CD1c-positive myeloid dendritic cell (primary cell): ENCODE results near the gene FGF12.
"Not testable (repeated sequence)": the region's sequence is repeated elsewhere in the genome, so short reads cannot be mapped to it uniquely, and the experiment has no call there.

ENCODE experiments used
- DNase-seq: peaks from one replicate; pipeline ENCODE4 v3.0.0-alpha.2; 2016; ENCODE audit errors: extremely low spot score

The FGF12 gene

DNA sequence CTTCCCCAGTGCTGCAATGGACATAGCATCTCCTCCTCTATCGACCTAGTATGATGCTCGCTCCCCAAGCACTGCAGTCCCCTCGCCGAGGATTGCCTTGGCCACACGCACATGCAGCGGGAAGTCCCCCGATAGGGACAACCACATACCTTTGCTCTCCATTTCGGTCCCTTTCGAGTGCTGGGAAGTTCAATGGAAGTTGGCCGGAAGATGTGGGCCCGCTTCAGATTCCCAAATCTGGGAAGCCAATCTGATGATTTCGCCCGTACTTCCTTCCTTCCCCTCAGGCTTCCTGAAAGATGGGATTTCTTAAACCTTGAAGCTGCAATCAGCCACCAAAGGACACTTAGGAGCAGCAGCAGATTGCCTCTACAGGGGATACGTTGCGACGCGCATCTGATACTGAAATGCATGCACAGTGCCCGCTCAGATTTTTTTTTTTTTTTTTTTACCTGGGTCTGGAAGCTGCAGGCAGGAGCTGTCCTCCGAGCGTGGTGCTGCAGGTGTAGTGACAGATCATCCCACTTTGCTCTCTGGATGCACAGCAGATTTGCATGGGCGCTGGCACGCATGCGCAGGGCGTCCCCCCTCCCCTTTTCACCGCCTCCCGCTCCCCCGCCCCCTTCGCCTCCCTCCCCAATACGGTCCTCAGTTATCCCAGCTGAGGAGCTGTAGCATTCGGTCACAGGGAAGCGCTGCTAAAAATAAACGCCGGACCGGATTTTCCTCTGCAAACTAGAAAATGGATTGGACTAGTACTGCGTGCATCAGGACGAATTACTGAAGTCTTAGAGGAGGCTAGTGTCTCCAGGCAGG lies at the start of gene FGF12:
Gene FGF12 (minus strand): TSS at position 510 of the 816 bp plus-strand sequence.
- DNase-seq: no peak

DNA sequence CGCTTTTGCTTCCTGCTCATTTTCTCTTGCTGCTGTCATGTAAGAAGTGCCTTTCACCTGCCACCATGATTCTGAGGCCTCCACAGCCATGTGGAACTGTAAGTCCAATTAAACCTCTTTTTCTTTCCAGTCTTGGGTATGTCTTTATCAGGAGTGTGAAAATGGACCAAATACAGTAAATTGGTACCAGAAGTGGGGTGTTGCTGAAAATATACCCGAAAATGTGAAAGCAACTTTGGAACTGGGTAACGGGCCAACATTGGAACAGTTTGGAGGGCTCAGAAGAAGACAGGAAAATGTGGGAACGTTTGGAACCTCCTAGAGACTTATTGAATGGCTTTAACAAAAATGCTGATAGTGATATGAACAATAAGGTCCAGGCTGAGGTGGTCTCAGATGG lies 47.0 kb upstream of the FGF12 start:
- DNase-seq: not testable (repeated sequence)

DNA sequence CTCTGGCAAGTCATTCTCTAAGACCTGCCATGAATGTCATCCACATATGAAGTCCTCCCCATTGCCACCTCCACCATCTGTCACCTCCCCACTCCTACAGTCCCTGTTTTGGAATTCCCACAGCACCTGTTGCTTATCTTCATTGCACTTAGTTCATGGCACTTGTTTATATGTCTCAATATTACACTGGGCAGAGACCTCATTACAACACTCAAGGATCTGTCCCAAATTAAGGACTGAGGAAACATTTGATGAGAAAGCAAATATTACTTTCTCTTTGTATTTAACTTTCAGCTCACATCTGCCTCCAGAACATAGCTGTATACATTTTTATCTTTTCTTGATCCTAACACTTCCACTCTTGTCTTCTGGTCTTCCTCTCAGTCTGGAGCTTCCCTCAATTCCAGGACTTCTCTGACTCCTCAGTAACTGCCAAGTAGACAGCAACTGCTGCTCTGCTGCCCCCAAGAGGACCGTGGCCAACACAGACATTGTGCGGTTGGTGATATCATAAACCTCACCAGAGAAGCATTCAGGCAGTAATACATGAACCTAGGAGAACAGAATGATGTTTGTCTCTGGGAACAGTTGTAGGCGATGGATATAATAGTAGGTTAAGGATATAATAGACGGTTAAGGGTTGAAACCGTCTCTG lies 45.0 kb upstream of the FGF12 start:
- no peak for DNase-seq

DNA sequence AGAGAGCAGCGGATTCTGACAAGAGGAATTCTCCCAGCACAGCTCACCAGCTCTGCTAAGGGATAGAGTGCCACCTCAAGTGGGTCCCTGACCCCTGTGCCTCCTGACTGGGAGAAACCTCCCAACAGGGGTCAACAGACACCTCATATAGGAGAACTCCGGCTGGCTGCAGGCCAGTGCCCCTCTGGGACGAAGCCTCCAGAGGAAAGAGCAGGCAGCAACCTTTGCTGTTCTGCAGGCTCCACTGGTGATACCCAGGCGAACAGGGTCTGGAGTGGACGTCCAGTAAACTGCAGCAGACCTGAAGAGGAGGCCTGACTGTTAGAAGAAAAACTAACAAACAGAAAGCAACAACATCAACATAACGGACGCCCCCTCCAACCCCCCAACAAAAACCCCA lies 31.3 kb upstream of the FGF12 start:
- DNase-seq: no peak

DNA sequence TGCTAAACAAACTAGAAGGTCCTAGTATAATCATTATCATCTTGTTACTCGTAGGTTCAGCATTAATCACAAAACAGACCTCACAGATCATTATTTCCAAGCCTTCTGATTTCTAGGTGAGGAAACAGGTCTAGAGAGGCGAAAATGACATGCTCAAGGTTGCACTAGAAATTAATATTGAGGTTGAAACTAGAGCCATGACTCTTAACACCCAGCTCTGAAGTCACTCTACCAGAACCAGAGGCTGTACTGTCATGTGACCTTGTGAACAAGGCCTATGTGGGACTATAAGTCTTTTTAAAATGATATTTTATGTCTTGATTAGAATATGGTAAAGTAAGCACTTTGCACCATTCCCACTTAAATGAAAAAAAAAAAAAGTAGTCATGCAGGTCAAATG lies 23.8 kb upstream of the FGF12 start:
- no peak for DNase-seq

DNA sequence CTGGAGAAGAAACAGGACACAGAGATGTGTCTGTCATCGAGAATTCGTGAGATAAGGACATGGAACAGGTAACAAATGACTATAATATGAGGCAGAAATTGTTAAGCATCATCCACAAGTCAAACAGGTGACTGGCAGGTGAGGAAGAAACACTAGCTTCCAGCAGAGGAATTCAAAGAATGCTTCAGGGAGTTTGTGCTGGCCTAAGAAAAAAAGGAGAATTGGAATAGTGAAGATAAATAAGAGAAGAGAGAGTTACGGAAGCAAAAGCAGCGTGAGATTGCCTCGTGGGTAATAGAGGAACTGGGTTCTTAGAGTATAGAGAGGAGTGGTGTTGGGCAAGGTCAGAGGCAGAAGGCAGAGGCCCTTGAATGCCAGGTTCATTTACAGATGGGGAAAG lies 22.9 kb upstream of the FGF12 start:
- no peak for DNase-seq

DNA sequence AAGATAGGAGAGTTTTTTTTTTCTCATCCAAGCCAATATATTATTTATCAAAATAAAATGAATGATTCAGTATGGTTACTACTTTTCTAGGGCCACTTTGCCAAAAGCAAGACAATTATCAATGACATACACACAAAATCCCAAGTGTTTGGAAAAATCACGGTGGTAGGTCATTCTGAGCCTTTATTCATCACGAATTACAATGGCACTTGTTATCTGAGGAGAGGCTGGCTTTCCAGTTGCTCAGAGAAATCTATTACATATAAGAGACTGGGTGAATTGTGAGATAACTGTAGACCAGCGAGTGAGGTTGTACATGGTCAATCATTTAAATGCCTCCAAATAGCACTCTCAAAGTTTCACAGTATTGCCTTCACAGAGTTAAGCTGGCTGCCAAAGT lies 20.4 kb upstream of the FGF12 start:
- no peak for DNase-seq

DNA sequence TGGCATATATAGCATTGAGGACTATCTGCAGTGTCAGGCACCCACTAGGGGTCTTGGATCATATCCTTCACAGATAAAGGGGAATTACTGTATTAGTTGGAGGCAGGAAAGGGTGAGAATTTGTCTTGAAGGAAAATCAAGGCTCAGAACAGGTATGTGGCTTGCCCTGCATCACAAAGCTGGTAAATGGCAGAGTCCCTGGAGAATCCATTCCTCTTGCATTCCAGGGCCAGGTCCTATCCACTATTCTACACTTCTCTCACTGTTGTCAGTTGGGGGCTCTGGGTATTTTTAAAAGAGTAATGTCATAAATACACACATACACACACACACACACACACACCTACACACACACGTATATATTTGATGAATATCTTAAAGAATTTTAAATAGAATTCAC lies 19.8 kb upstream of the FGF12 start:
- DNase-seq: no peak

DNA sequence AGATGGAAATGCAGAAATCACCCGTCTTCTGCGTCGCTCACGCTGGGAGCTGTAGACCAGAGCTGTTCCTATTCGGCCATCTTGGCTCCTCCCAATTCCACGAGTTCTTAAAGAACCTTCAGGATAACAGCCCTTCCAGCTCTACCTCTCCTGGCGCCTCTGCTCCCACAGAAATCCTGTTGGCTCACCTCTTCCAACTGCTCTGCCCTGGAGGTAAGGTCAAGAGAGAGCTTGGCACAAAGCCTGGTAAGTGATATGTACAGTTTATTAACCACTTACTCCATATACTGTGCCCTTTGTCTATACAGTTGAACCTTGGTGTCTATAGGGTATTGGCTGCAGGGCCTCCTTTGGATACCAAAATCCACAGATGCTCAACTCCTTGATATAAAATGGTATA lies 17.8 kb upstream of the FGF12 start:
- no peak for DNase-seq

DNA sequence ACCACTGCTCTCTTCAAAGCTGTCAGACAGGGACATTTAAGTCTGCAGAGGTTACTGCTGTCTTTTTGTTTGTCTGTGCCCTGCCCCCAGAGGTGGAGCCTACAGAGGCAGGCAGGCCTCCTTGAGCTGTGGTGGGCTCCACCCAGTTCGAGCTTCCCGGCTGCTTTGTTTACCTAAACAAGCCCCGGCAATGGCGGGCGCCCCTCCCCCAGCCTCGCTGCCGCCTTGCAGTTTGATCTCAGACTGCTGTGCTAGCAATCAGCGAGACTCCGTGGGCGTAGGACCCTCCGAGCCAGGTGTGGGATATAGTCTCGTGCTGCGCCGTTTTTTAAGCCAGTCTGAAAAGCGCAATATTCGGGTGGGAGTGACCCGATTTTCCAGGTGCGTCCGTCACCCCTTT lies 17.3 kb upstream of the FGF12 start:
- not testable (repeated sequence) for DNase-seq

DNA sequence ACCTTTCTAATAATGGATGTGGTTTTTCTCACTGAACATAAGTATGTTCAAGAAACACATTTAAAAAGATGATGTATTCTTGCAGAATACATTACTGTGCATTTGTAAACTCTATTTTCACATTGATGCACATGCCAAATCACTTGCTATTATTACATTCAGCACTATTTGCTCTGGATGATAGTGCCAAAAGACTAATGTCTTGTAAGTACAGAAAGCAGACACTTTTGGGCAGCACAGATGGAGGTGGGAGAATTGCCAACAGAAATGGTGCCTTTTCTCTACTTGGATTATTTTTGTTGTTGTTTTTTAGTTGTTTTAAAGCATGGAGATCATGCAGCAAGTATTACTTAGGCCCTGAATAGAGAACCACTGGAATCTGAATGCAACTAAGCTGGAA lies 10.2 kb upstream of the FGF12 start:
- DNase-seq: no peak

DNA sequence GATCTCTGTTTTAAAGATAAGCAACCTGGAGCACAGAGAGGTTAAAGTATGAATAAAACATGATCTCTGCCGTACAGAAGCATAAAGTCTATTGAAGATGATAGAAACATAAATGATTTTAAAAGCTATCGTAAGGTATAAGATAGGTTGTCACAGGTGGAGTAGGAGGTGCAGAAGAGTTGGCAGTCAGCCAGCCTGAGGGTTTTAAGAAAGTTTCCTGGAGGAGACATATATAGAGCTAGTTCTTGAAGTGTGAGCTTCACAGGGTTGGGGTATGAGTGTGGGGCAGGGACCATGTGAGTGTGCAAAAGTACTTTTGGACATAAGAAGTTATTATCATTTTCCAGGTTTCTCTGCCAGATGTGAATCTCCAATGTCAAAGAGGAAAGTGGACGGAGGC lies 3.9 kb upstream of the FGF12 start:
- no peak for DNase-seq

DNA sequence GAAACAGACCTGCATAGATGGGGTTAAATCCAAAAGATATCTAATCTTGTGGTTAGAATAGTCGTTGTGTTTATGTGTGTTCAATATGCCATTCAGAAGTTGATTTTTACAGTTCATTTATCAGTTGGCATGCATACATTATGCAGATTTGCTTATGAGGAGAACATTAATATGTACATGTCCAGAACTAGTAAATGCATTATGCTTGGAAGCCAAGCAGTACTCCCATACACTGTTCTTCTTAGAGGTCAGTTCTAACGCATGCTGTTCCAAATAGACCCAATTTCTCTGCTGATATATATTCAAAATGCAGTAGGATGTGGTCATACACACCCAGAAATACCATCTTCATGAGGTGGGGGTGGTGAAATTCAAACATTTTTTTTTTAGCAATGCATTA lies 956 bp downstream of the FGF12 start:
- no peak for DNase-seq

DNA sequence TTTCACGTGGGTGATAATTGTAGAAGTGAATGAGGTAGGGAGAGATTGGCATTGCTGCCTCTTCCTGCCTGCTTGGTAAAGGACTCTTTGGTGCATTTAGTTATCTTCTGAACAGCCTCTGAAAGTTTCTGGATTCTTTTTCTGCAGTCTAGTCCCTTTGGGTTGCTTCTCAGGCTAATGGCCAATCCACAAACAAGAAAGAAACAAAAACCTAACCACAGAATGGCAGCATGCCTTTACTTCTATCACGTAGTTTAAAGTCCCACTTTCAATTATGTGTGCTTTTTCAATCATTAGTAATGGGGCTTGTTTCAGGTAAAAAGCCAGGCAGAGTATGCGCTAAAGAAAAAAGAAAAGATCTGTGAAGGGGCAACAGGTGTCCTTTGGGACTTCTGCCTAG lies 7.4 kb downstream of the FGF12 start:
- DNase-seq: no peak

DNA sequence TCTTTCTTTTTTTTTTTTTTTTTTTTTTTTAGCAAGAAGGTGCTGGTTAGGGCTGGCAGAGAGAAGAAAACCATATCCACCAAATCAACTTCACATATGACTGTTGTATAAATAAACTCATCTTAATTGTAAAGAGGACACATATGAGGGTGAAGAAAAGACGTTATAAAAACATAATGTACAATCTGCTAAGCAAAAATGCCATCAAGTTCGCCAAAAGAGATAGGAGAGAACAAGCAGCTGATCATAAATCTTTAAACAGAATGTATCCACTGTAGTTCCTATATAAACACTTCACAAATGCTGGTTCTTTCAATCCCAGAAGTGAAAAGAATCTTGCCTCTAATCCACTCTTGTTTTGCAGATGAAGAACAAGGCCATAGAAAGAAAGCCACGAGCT lies 9.2 kb downstream of the FGF12 start:
- no peak for DNase-seq

DNA sequence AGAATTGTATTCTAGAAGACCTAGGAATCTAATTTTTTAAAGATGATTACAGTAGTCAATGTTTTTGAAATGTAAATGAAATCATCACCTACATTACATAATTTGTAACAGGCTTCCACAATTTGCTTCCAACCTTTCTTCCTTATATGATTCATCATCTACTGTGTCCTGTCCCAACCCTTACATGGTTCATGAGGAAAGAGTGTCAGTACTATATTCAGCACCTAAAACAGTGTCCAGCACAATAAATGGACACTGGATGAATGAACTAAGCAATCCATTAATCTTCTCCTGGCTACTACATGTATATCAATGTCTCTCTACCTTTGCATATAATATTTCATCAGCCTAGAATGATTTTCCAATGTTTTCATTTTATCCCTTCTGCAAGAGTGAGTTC lies 12.2 kb downstream of the FGF12 start:
- DNase-seq: no peak

DNA sequence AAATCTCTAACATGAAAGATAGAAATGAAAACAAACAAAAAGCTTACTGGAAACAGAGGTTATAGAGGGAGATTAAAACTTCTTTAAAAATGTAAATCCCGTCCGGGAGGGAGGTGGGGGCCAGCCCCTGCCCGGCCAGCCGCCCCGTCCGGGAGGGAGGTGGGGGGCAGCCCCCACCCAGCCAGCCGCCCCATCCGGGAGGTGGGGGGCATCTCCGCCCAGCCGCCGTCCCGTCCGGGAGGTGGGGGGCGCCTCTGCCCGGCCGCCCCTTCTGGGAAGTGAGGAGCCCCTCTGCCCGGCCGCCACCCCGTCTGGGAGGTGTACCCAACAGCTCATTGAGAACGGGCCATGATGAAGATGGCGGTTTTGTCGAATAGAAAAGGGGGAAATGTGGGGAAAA lies 16.2 kb downstream of the FGF12 start:
- DNase-seq: not testable (repeated sequence)

DNA sequence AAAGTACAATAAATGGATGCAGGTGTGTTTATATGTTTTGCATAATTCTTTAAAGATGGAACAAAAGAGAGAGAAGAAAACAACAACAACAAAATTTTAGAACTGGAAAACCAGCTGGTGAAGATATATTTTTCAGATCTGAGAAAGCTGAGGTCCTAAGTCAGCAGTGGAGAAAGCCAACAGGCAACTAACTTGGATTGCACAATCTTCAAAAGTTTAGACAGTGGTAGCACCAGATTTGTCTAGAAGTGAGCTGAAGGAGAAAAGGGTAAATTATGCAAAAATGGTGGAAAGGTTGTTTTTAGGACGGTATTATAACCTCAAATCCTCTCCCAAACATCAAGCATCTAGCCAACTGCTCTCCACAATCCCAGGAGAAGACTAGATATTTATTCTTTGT lies 17.0 kb downstream of the FGF12 start:
- DNase-seq: no peak

DNA sequence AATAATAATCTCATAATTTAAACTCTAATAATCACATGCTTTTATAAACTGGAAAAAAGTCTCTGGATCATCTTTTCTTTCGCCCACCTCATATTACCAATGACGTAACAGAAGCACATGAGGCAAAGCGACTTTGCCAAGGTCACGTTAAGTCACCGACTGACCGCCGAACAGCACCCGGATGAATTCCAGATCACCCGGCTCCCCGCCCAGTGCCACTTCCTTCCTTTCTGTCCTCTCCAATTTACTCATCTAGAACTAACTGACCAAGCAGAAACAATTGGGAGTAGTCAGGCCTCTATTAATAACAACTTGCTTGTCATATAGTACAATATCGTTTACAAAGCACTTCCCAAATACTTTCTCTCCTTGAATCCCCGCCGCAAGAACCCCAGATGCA lies 21.1 kb downstream of the FGF12 start:
- no peak for DNase-seq

DNA sequence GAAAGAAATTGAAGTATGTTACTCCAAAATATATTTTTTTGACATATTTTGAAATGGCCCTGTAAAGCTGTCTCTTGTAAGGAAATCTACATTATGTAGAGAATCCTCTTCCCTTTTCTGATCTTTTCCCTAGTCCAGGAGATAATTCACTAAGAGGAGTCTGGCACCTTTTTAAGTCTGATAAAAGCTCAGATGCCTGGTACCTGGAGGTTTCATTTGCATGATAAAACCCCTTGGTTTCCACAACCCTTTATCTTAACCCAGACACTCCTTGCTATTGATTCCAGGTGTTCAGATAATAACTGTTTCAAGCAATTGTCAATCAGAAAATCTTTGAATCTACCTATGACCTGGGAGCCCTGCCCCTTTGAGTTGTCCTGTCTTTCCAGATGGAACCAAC lies 26.5 kb downstream of the FGF12 start:
- no peak for DNase-seq

DNA sequence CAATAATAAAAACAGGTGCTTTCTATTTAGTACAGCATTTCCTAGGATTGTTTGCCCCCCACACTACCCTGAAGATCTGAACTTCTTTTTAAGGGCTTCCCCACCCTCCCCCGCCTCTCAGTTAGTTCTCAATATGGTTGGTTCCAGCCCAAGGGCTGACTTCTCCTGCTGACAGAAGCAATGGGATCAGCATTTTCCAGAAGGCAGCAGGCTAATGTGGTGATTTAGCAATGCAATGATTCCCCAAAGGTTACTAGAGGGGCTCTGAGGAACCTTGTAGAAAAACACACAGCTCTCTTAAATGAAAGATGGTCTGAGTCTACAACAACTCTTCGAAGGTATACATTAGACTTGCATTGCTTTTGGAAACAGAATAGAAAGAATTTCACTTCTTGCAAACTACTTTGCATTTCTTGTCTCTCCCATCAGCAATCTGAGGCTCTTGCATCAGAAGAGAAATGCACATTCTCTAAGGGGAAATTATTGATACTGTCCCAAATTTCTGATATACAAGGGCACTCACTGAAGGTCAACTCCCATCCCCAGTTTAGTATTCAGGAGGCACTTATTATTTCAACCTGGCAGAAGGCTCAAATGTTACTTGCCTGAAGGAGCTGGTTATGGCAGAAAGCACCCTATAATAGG lies 30.3 kb downstream of the FGF12 start:
- no peak for DNase-seq

DNA sequence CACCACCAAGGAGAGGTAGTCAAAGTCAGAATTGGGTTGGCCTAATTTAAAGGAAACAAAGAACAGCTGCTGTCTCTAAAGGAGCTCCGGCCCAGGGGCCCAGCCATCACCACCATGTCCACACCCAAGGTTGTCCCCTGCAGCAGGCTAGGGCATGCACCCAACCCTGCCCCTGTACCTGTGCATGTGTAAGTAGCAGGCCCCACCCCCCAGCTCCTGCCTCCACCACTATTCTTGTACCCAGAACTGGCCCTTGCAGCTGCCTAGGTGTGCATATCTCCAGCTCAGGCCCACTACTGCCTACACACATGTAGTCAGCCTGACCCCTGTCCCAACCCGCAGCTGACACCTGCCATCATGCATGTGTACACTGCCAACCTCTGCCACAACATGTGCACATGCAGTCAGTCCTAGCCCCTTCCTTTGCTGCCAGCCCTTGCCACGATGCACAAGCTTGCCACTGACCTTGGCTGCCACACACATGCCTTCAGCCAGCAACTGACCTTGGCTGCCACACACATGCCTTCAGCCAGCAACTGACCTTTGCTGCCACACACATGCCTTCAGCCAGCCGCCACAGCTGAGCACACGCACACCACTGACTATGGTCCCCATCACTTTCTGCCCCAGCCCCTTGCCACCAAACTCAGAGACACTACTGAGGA lies 39.7 kb downstream of the FGF12 start:
- DNase-seq: no peak

DNA sequence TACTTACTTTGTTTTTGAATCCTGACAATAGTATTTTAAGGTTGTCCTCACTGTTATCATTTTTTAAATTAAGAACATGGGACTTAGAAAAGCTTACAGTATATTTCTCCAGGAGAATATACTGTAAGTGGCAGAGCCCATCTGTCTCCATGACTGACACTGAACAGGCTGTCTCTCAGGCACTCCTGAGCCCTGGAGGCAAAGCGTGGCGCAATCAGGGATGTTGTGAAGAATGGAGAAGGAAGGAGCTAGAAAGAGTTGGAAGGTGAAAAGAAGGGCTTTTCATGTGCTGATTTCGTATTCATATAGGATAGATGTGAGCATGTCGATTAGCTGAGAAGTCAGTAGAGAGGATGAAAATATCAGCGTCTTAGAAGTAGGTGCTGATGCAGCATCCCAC lies 41.5 kb downstream of the FGF12 start:
- DNase-seq: no peak
